RWPE1 (cell line): ENCODE measurements around the gene SUPT4H1.
"Not testable (repeated sequence)": the region's sequence is repeated elsewhere in the genome, so short reads cannot be mapped to it uniquely, and the experiment has no call there.

ENCODE experiments used
- CTCF ChIA-PET: fragments of 350-600 bp; sonication (Branson Sonifier 250); formaldehyde crosslinking; extraction: SDS; loops from one replicate; lab custom pipeline; 2021; lab: Yijun Ruan, JAX
- POLR2A ChIA-PET: fragments of 400-600 bp; formaldehyde crosslinking; extraction: SDS; loops from one replicate; lab custom pipeline; 2020; ENCODE audit warnings: antibody characterized with exemption; ENCODE audit not compliant: low non-redundant PET; lab: Yijun Ruan, JAX
- DNase-seq: peaks from one replicate; pipeline ENCODE4 v3.0.0; 2012; ENCODE audit warnings: low spot score
- H3K27ac ChIP-seq: fragments of 450-650 bp; 2 replicates; pipeline ENCODE4 v1.5.1; 2017
- TF ChIP-seq, protein P1 (sequence below): fragments of 450-650 bp; conservative IDR thresholded peaks from 2 replicates; pipeline ENCODE4 v1.5.1; 2017; ENCODE audit warnings: low read depth, mild to moderate bottlenecking

Gene SUPT4H1

DNA sequence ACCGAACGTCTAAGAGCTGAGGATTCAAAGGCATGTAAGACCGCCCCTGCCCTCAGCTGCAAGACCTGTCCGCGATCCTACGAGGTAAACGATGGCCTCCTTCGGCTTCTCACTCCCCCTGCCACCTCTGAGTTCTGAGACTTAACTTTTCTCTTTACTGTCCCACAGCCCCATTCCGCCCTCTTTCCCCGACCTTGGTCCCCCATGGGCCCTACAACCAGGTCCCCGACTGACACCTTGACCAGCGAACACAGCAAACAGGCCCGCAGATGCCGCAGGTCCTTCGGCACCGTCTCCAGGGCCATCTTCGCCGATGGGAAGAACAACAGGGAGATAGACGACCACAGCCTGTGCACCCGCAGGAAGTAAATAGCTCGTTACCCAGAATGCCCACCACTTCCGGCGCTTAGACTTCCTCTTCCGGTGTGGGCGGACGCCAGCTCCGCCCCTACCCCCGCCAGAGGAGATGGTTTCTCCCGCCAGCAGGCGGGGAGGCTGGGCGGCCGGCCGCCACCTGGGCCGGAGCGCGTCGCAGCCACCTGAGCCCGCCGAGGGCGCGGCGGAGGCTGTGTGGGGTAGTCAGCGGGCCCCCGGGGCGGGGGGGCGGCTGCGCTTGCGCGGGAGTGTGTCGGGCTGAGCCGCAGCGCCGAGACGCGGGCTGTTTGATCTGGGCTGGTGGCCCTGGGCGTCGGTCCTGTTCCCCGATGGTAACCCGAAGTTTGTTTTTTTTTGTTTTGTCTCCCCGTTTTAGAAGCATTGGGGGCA, at the start of gene SUPT4H1:
Gene SUPT4H1 (minus strand): TSS at position 371 of the 765 bp plus-strand sequence. CDS start 66 bp downstream, at position 305.
- TF ChIP-seq, protein P1, sequence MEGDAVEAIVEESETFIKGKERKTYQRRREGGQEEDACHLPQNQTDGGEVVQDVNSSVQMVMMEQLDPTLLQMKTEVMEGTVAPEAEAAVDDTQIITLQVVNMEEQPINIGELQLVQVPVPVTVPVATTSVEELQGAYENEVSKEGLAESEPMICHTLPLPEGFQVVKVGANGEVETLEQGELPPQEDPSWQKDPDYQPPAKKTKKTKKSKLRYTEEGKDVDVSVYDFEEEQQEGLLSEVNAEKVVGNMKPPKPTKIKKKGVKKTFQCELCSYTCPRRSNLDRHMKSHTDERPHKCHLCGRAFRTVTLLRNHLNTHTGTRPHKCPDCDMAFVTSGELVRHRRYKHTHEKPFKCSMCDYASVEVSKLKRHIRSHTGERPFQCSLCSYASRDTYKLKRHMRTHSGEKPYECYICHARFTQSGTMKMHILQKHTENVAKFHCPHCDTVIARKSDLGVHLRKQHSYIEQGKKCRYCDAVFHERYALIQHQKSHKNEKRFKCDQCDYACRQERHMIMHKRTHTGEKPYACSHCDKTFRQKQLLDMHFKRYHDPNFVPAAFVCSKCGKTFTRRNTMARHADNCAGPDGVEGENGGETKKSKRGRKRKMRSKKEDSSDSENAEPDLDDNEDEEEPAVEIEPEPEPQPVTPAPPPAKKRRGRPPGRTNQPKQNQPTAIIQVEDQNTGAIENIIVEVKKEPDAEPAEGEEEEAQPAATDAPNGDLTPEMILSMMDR: no peak
- ChIA-PET CTCF (interaction anchor here (0.6 to 1.5 kb wide), 6 partner anchors 15 to 366 kb away, joined by 3 to 6 read pairs (median 4); partner anchors contain the start of gene RNF43), POLR2A (interaction anchor here (0.6 to 2.5 kb wide), 5 partner anchors 48 to 65 kb away, joined by 4 to 21 read pairs (median 4); partner anchors contain the start of gene RNF43)
- DNase-seq: peak; percentile 96
- peak within 1 kb of the TSS; percentile 86 for H3K27ac ChIP-seq

DNA sequence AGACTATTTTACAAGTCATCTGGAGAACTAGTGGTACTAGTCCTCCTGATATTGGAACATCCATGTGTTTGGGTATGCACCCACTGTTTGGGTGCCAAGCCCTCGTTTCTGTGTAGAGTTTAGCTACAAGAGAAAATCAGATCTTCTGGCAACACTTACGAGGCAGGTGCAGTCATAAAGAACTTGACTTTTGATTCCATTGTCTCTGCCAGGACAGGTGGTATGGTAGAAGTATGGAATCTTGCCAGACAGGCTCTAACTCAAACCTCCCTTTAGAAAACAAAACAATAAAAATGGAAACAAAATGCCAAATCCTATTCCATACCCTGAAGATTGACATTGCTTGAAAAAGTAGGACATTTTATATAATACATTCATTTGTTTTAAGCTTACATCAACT, 49.3 kb upstream of the SUPT4H1 start:
- no peak for DNase-seq
- TF ChIP-seq, protein P1: no peak
- H3K27ac ChIP-seq: no peak overlapping the region
- ChIA-PET CTCF (interaction anchor here (1.1 kb wide), 1 partner anchor 16 kb away, joined by 3 read pairs; the partner anchor contains the start of gene RNF43), POLR2A (no interaction called here)

DNA sequence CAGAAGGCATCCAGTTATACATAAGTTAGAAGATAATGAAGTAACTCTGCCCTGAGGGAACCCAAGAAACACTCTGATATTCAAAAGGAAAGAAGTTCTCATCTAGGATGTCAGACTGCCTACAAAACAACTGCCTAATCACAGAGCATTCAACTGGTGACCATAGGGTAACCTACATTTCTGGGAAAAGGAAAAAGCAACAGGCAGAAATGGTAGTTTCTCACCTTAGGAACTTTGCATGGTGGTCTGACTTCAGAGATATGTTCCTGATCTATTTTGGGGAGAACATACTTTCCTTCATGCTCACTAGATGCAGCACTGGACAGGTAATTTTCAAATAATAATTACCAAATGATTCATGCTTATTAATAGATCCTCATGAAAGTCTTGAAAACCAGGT, 48.8 kb upstream of the SUPT4H1 start:
- no peak for DNase-seq
- no peak overlapping the region for H3K27ac ChIP-seq
- ChIA-PET CTCF (no interaction called here), POLR2A (no interaction called here)
- TF ChIP-seq, protein P1: no peak

DNA sequence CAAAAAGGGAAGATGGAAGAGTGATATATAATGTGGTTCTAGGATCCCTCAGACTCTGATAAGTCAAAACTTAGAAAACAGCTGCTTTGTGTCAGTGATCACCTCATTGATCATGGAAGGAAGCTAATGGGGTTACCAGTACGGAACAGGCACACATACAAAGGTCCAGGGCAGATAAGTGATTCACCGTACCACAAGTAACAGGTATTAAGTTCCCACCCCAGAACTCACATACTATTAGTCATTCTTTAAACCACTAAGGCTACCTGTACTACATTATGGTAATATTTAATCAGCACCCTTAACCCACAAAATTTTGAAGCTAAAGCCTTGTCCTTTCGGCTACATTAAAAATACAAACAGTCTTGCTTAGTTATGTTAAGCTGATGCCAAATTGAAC, 48.0 kb upstream of the SUPT4H1 start:
- no peak overlapping the region for H3K27ac ChIP-seq
- no peak for DNase-seq
- ChIA-PET CTCF (no interaction called here), POLR2A (interaction anchor here (0.7 kb wide), 1 partner anchor 48 kb away, joined by 4 read pairs; the partner anchor contains the start of gene SUPT4H1)
- TF ChIP-seq, protein P1: no peak

- CTCF ChIA-PET: no interaction called here
- DNase-seq: no peak
- TF ChIP-seq, protein P1: no peak
- no peak overlapping the region for H3K27ac ChIP-seq
- POLR2A ChIA-PET: no interaction called here
These were observed 46.7 kb upstream of the SUPT4H1 start for GRCh38 chr17:58398574-58399266.

- DNase-seq, CTCF ChIA-PET: not testable (repeated sequence)
These were observed 45.4 kb upstream of the SUPT4H1 start for GRCh38 chr17:58397421-58397820.

GRCh38 chr17:58396173-58396572, 44.2 kb upstream of the SUPT4H1 start:
- ChIA-PET POLR2A (no interaction called here), CTCF (no interaction called here)
- no peak for DNase-seq
- TF ChIP-seq, protein P1: no peak
- no peak overlapping the region for H3K27ac ChIP-seq

More at GRCh38 chr17:58397421-58397820, 45.4 kb upstream of the SUPT4H1 start:
- H3K27ac ChIP-seq, POLR2A ChIA-PET: not testable (repeated sequence)
